ENCODE results near the gene PODN. TPM values are rescaled to one million over a fixed set of nuclear protein-coding genes. Genes with fewer than 3 reads are reported as not detected.

The PODN gene
- total RNA-seq, 2 donors from 2014 or later = not detected

- H3K4me1 Mint-ChIP-seq = peaks cover 2% of the 10 kb centered on the region
- no peaks in the 10 kb centered on the region for H3K9me3 ChIP-seq (ENCODE audit: control insufficient read depth, low read length, poor library complexity, severe bottlenecking)
- no peak overlapping the region for H3K4me3 Mint-ChIP-seq
- DNase-seq (no peak), ATAC-seq (no peak)
- peaks cover 31% of the 10 kb centered on the region for H3K27me3 Mint-ChIP-seq
- no peak overlapping the region for H3K27ac Mint-ChIP-seq
- H3K36me3 Mint-ChIP-seq (ENCODE audit: low read depth) = no peaks in the 10 kb centered on the region
Observed at GRCh38 chr1:53122961-53123413, 61.0 kb downstream of the PODN start.

DNA sequence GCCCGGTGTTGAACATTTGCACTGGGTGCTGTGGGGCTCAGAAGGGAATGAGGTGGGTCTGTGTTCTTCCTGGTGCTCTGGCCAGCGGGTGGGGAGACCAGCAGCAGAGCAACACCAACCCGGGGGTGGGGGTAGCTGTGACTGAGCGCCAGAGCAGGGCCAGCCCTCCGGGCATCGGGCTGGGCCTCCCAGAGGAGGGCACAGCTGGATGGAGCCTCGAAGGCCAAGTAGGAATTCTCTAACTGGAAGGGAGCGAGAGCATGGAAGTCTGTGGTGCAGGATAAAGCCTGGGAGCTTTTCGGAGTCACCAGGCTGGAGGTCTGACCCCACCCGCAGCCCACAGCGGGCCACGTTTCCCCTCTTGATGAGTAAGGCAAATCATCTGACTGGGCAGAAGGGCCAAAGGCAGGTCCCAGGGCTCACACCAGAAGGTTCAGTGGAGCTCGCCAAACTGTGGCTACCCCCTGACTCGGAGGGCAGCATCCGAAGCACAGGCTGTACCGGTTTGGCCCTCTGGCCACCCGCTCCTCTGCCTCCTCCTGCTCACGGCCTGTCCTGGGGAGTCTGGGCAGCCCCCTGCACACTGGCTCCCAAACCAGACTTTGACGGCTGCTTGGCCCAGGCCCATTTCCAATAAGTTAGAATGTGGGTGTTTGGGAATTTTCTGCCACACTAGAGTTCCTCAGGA is 61.6 kb downstream of the PODN start:
- no peak for ATAC-seq
- Mint-ChIP-seq H3K27me3 (peaks cover 37% of the 10 kb centered on the region), H3K4me1 (peaks cover 4% of the 10 kb centered on the region), H3K4me3 (no peak overlapping the region), H3K27ac (no peak overlapping the region), H3K36me3 (ENCODE audit: low read depth) (no peaks in the 10 kb centered on the region)
- no peaks in the 10 kb centered on the region for H3K9me3 ChIP-seq (ENCODE audit: control insufficient read depth, low read length, poor library complexity, severe bottlenecking)
- DNase-seq = no peak

- peaks cover 4% of the 10 kb centered on the region for H3K4me1 Mint-ChIP-seq
- ATAC-seq (no peak), DNase-seq (no peak)
- H3K27me3 Mint-ChIP-seq = peaks cover 31% of the 10 kb centered on the region
- no peaks in the 10 kb centered on the region for H3K36me3 Mint-ChIP-seq (ENCODE audit: low read depth)
- H3K27ac Mint-ChIP-seq = no peak overlapping the region
- H3K9me3 ChIP-seq (ENCODE audit: control insufficient read depth, low read length, poor library complexity, severe bottlenecking) = no peaks in the 10 kb centered on the region
- H3K4me3 Mint-ChIP-seq = no peak overlapping the region
Observed at GRCh38 chr1:53125122-53125521, 63.1 kb downstream of the PODN start.

- H3K4me1 Mint-ChIP-seq = peaks cover 4% of the 10 kb centered on the region
- no peak overlapping the region for H3K4me3 Mint-ChIP-seq
- no peak for ATAC-seq
- H3K36me3 Mint-ChIP-seq (ENCODE audit: low read depth) = no peaks in the 10 kb centered on the region
- H3K27ac Mint-ChIP-seq = no peak overlapping the region
- H3K9me3 ChIP-seq (ENCODE audit: control insufficient read depth, low read length, poor library complexity, severe bottlenecking) = no peaks in the 10 kb centered on the region
- H3K27me3 Mint-ChIP-seq = peaks cover 26% of the 10 kb centered on the region
- no peak for DNase-seq
Observed at GRCh38 chr1:53125623-53126360, 63.8 kb downstream of the PODN start.

GRCh38 chr1:53126495-53126894 is 64.5 kb downstream of the PODN start:
- ATAC-seq (no peak), DNase-seq (no peak)
- H3K9me3 ChIP-seq (ENCODE audit: control insufficient read depth, low read length, poor library complexity, severe bottlenecking) = no peaks in the 10 kb centered on the region
- Mint-ChIP-seq H3K27me3 (peaks cover 20% of the 10 kb centered on the region), H3K4me1 (peaks cover 4% of the 10 kb centered on the region), H3K36me3 (ENCODE audit: low read depth) (no peaks in the 10 kb centered on the region), H3K4me3 (no peak overlapping the region), H3K27ac (no peak overlapping the region)

DNA sequence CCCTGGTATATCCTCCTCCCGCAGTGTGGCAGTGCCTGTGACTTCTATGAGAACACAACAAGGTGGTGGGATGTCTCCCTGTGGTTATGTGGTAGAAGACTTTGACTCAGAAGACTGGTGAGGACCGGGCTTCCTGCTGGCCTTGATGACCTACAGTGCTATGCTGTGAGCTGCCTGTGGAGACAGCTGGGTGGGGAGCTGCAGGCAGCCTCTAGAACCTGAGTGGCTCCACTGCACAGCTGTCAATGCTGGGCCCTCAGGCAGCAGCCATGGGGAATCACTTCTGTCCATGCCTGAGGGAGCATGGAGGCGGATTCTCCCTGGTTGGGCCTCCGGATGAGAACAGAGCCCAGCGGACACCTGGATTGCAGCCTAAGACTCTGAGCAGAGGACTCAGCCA is 65.5 kb downstream of the PODN start:
- no peak for ATAC-seq
- H3K4me3 Mint-ChIP-seq = no peak overlapping the region
- peaks cover 7% of the 10 kb centered on the region for H3K4me1 Mint-ChIP-seq
- H3K9me3 ChIP-seq (ENCODE audit: control insufficient read depth, low read length, poor library complexity, severe bottlenecking) = no peaks in the 10 kb centered on the region
- H3K27ac Mint-ChIP-seq = no peak overlapping the region
- peaks cover 20% of the 10 kb centered on the region for H3K27me3 Mint-ChIP-seq
- no peak for DNase-seq
- no peaks in the 10 kb centered on the region for H3K36me3 Mint-ChIP-seq (ENCODE audit: low read depth)

- Mint-ChIP-seq H3K4me1 (peaks cover 7% of the 10 kb centered on the region), H3K27ac (no peak overlapping the region), H3K27me3 (peaks cover 20% of the 10 kb centered on the region), H3K4me3 (no peak overlapping the region), H3K36me3 (ENCODE audit: low read depth) (no peaks in the 10 kb centered on the region)
- no peak for DNase-seq
- no peaks in the 10 kb centered on the region for H3K9me3 ChIP-seq (ENCODE audit: control insufficient read depth, low read length, poor library complexity, severe bottlenecking)
- no peak for ATAC-seq
Observed at GRCh38 chr1:53128401-53128800, 66.4 kb downstream of the PODN start.

DNA sequence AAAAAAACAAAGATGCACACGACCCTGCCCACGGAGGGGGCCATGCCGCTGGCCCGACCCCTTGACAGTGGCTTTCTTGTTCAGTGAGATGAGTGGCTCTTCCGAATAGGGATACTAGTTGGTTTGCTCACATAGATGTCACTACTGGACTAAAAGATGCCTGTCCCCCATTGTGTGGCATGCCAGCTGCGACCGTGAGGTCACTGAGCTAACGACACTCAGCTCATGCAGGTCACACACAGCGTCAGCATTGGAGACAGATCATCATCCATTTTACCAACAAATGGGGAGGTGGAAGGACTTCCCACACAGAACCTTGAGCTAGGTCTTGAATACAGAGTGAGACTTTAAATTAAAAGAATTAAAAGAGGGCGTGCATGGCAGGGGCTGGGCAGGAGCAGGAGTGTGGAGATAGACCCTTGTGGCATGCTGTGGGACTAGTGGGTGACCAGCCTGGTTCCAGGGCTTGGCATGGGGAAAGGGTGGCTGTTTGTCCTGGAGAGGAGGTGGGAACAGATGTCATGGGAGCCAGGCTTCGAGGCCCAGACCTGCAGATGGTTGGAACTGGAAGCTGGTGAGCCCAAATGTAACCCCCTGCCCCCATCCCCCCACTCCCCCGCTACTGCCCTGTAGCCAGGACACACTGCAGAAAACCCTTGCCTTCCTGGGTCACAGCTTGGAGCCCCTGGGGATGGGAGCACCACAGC is 68.0 kb downstream of the PODN start:
- no peaks in the 10 kb centered on the region for H3K9me3 ChIP-seq (ENCODE audit: control insufficient read depth, low read length, poor library complexity, severe bottlenecking)
- peaks cover 7% of the 10 kb centered on the region for H3K4me1 Mint-ChIP-seq
- peaks cover 13% of the 10 kb centered on the region for H3K27me3 Mint-ChIP-seq
- DNase-seq = no peak
- H3K36me3 Mint-ChIP-seq (ENCODE audit: low read depth) = no peaks in the 10 kb centered on the region
- no peak overlapping the region for H3K27ac Mint-ChIP-seq
- H3K4me3 Mint-ChIP-seq = no peak overlapping the region
- ATAC-seq = no peak

- H3K9me3 ChIP-seq (ENCODE audit: control insufficient read depth, low read length, poor library complexity, severe bottlenecking) = no peaks in the 10 kb centered on the region
- no peak overlapping the region for H3K4me3 Mint-ChIP-seq
- H3K4me1 Mint-ChIP-seq = peaks cover 7% of the 10 kb centered on the region
- ATAC-seq (no peak), DNase-seq (no peak)
- H3K27me3 Mint-ChIP-seq = peaks cover 12% of the 10 kb centered on the region
- no peak overlapping the region for H3K27ac Mint-ChIP-seq
- H3K36me3 Mint-ChIP-seq (ENCODE audit: low read depth) = no peaks in the 10 kb centered on the region
Observed at GRCh38 chr1:53130598-53130877, 68.5 kb downstream of the PODN start.

DNA sequence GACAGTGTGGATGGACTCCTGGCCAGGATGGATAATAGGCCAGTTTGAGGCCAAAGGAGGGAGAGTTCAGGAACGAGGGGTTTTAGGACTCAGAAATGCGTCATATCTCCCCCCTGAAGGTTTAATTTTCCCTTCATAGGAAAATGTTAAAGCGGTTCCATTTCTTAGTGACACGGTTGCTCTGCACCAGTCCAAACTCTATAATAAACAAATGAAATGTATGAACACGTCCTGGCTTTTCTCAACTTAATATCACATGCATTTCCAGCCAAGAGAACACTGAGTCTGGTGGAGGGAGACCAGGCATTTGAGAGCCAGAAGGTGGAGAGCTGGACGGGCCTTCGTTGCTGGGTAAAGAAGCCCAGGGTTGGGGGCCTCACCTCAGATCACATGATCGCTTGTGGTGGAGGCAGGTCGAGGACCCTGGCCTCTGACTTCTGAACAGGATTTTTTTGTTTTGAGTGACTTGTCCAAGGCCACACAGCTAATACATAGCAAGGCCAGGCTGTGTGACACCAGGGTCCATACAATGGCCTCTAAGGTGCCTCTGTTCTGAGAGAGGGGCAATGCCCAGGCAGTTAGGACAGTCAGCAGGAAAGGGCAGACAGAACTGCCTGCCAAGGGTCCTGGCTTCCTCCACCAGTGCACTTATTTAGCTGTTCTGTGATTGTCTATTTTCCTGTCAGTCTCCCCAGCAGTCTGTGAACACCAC is 69.0 kb downstream of the PODN start:
- peaks cover 7% of the 10 kb centered on the region for H3K4me1 Mint-ChIP-seq
- H3K27me3 Mint-ChIP-seq = peaks cover 12% of the 10 kb centered on the region
- ATAC-seq (no peak), DNase-seq (no peak)
- H3K4me3 Mint-ChIP-seq = no peak overlapping the region
- H3K9me3 ChIP-seq (ENCODE audit: control insufficient read depth, low read length, poor library complexity, severe bottlenecking) = no peaks in the 10 kb centered on the region
- H3K27ac Mint-ChIP-seq = no peak overlapping the region
- H3K36me3 Mint-ChIP-seq (ENCODE audit: low read depth) = no peaks in the 10 kb centered on the region

DNA sequence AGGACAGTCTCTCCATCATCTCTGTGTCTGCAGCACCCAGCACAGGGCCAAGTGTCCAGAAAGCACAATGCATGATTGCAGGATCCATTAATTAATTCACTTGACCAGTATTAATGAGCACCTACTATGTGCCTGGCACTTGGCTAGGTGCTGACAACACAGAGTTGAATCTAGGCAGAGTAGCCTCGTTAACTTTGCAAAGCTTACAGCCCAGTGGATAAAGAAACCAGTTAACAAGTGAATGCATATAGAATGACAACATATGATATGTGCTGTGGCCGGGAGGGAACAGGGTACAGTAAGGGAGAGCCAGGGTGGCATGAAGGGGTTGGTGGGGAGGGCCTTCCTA is 69.6 kb downstream of the PODN start:
- Mint-ChIP-seq H3K4me3 (no peak overlapping the region), H3K4me1 (peaks cover 7% of the 10 kb centered on the region), H3K27ac (no peak overlapping the region), H3K27me3 (peaks cover 12% of the 10 kb centered on the region), H3K36me3 (ENCODE audit: low read depth) (no peaks in the 10 kb centered on the region)
- DNase-seq = no peak
- no peak for ATAC-seq
- H3K9me3 ChIP-seq (ENCODE audit: control insufficient read depth, low read length, poor library complexity, severe bottlenecking) = no peaks in the 10 kb centered on the region

DNA sequence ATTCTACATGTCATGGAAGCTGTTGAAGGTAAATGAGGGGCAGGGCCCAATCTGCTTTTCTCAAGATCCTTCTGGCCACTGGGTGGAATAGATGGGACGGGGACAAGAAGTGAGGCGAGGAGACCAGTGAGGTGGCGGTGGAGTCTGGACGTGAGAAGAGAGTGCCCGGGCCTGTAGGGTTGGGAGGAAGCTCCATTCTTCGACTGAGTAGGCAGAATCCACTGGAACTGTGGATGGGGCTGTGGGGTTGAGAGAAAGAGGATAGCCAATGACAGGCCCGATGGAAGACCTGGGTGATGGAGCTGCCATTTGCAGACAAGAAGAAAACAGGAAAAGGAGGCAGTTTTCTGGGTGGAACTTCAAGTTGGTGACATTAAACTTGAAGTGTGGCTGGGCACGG is 70.2 kb downstream of the PODN start:
- no peaks in the 10 kb centered on the region for H3K36me3 Mint-ChIP-seq (ENCODE audit: low read depth)
- no peaks in the 10 kb centered on the region for H3K9me3 ChIP-seq (ENCODE audit: control insufficient read depth, low read length, poor library complexity, severe bottlenecking)
- H3K4me3 Mint-ChIP-seq = no peak overlapping the region
- peaks cover 12% of the 10 kb centered on the region for H3K27me3 Mint-ChIP-seq
- H3K27ac Mint-ChIP-seq = no peak overlapping the region
- ATAC-seq = no peak
- DNase-seq = no peak
- peaks cover 6% of the 10 kb centered on the region for H3K4me1 Mint-ChIP-seq

- Mint-ChIP-seq H3K36me3 (ENCODE audit: low read depth) (no peaks in the 10 kb centered on the region), H3K27ac (no peak overlapping the region), H3K4me1 (peaks cover 3% of the 10 kb centered on the region), H3K27me3 (peaks cover 1% of the 10 kb centered on the region), H3K4me3 (no peak overlapping the region)
- ATAC-seq = no peak
- DNase-seq = no peak
- H3K9me3 ChIP-seq (ENCODE audit: control insufficient read depth, low read length, poor library complexity, severe bottlenecking) = no peaks in the 10 kb centered on the region
Observed at GRCh38 chr1:53133261-53134041, 71.4 kb downstream of the PODN start.

Measured in T-helper 17 cell (primary cell).